ENCODE measurements around the gene WWC2.
"Not testable (repeated sequence)": the region's sequence is repeated elsewhere in the genome, so short reads cannot be mapped to it uniquely, and the experiment has no call there.

Gene WWC2

DNA sequence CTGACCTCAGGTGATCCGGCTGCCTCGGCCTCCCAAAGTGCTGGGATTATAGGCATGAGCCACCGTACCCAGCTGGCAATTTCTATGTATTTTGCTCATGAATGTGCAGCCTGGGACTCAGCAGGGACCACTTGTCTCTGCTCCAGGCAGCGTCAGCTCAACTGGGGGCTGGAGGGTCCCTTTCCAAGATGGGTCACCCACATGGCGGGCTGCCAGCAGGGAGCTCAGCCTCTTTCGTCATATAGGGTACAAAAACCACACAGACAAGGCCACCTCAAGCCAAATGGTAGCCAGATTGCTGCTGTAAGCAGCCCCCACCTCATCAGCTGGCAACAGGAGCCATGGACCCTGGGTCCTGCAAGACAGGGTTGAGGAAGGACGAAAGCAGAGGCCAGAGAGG is 225.6 kb downstream of the WWC2 start:
- no peak overlapping the region for H3K4me3 ChIP-seq (ENCODE audit: low read length, poor library complexity, severe bottlenecking)
- H3K9me3 ChIP-seq (ENCODE audit: insufficient read depth, low read depth, low read length), result no peaks in the 10 kb centered on the region
- no peaks in the 10 kb centered on the region for H4K20me1 ChIP-seq (ENCODE audit: insufficient read depth, low read length, poor library complexity, severe bottlenecking)
- H3K79me2 ChIP-seq (ENCODE audit: insufficient read depth, low read length), result no peaks in the 10 kb centered on the region
- no peaks in the 10 kb centered on the region for H3F3A ChIP-seq (ENCODE audit: low read depth)
- no peak overlapping the region for H2AFZ ChIP-seq (ENCODE audit: low read length)
- no peak overlapping the region for H3K4me2 ChIP-seq (ENCODE audit: low read depth, low read length, poor library complexity, severe bottlenecking)
- TF ChIP-seq EZH2phosphoT487 (IDR thresholded peaks at IDR 0.05; ENCODE audit: borderline replicate concordance) (no peak), CTCF (conservative IDR thresholded peaks at IDR 0.05; ENCODE audit: low read length) (no peak)
- H3K4me1 ChIP-seq (ENCODE audit: insufficient read depth, low read length, poor library complexity, severe bottlenecking), result no peaks in the 10 kb centered on the region
- no peaks in the 10 kb centered on the region for H3K36me3 ChIP-seq (ENCODE audit: insufficient read depth, low read length)
- H3K9me2 ChIP-seq (replicated peaks; ENCODE audit: low read depth, low read length), result no peaks in the 10 kb centered on the region
- H3K9ac ChIP-seq (ENCODE audit: low read depth, low read length, poor library complexity, severe bottlenecking), result no peak overlapping the region
- H3K27me3 ChIP-seq (ENCODE audit: insufficient read depth, low read length, poor library complexity, severe bottlenecking), result no peaks in the 10 kb centered on the region

- not testable (repeated sequence) for H3K4me2 ChIP-seq (ENCODE audit: low read depth, low read length, poor library complexity, severe bottlenecking); H3K9me2 ChIP-seq (replicated peaks; ENCODE audit: low read depth, low read length); H3K27me3 ChIP-seq (ENCODE audit: insufficient read depth, low read length, poor library complexity, severe bottlenecking); H3F3A ChIP-seq (ENCODE audit: low read depth); H3K36me3 ChIP-seq (ENCODE audit: insufficient read depth, low read length); H3K9ac ChIP-seq (ENCODE audit: low read depth, low read length, poor library complexity, severe bottlenecking); H3K4me3 ChIP-seq (ENCODE audit: low read length, poor library complexity, severe bottlenecking); H3K9me3 ChIP-seq (ENCODE audit: insufficient read depth, low read depth, low read length); H3K79me2 ChIP-seq (ENCODE audit: insufficient read depth, low read length); H3K4me1 ChIP-seq (ENCODE audit: insufficient read depth, low read length, poor library complexity, severe bottlenecking); H4K20me1 ChIP-seq (ENCODE audit: insufficient read depth, low read length, poor library complexity, severe bottlenecking); H2AFZ ChIP-seq (ENCODE audit: low read length)
These were observed 227.3 kb downstream of the WWC2 start for GRCh38 chr4:183326387-183326786.

- Histone ChIP-seq H3K4me2 (ENCODE audit: low read depth, low read length, poor library complexity, severe bottlenecking) (no peak overlapping the region), H4K20me1 (ENCODE audit: insufficient read depth, low read length, poor library complexity, severe bottlenecking) (no peaks in the 10 kb centered on the region), H3K9me2 (replicated peaks; ENCODE audit: low read depth, low read length) (no peaks in the 10 kb centered on the region), H3K4me3 (ENCODE audit: low read length, poor library complexity, severe bottlenecking) (no peak overlapping the region), H3K27me3 (ENCODE audit: insufficient read depth, low read length, poor library complexity, severe bottlenecking) (no peaks in the 10 kb centered on the region), H3F3A (ENCODE audit: low read depth) (no peaks in the 10 kb centered on the region), H2AFZ (ENCODE audit: low read length) (no peak overlapping the region), H3K79me2 (ENCODE audit: insufficient read depth, low read length) (no peaks in the 10 kb centered on the region), H3K9me3 (ENCODE audit: insufficient read depth, low read depth, low read length) (no peaks in the 10 kb centered on the region), H3K36me3 (ENCODE audit: insufficient read depth, low read length) (no peaks in the 10 kb centered on the region), H3K4me1 (ENCODE audit: insufficient read depth, low read length, poor library complexity, severe bottlenecking) (no peaks in the 10 kb centered on the region), H3K9ac (ENCODE audit: low read depth, low read length, poor library complexity, severe bottlenecking) (no peak overlapping the region)
- TF ChIP-seq CTCF (conservative IDR thresholded peaks at IDR 0.05; ENCODE audit: low read length) (no peak), EZH2phosphoT487 (IDR thresholded peaks at IDR 0.05; ENCODE audit: borderline replicate concordance) (no peak)
These were observed 227.8 kb downstream of the WWC2 start for GRCh38 chr4:183326853-183327252.

GRCh38 chr4:183327827-183328226 is 228.8 kb downstream of the WWC2 start:
- Histone ChIP-seq H3K36me3 (ENCODE audit: insufficient read depth, low read length) (no peaks in the 10 kb centered on the region), H3K79me2 (ENCODE audit: insufficient read depth, low read length) (no peaks in the 10 kb centered on the region), H3K27me3 (ENCODE audit: insufficient read depth, low read length, poor library complexity, severe bottlenecking) (no peaks in the 10 kb centered on the region), H3K9me3 (ENCODE audit: insufficient read depth, low read depth, low read length) (no peaks in the 10 kb centered on the region), H3K4me2 (ENCODE audit: low read depth, low read length, poor library complexity, severe bottlenecking) (no peak overlapping the region), H3K9me2 (replicated peaks; ENCODE audit: low read depth, low read length) (no peaks in the 10 kb centered on the region), H3K4me1 (ENCODE audit: insufficient read depth, low read length, poor library complexity, severe bottlenecking) (no peaks in the 10 kb centered on the region), H3F3A (ENCODE audit: low read depth) (no peaks in the 10 kb centered on the region), H4K20me1 (ENCODE audit: insufficient read depth, low read length, poor library complexity, severe bottlenecking) (no peaks in the 10 kb centered on the region), H3K9ac (ENCODE audit: low read depth, low read length, poor library complexity, severe bottlenecking) (no peak overlapping the region), H3K4me3 (ENCODE audit: low read length, poor library complexity, severe bottlenecking) (no peak overlapping the region), H2AFZ (ENCODE audit: low read length) (no peak overlapping the region)
- no peak for TF ChIP-seq EZH2phosphoT487 (IDR thresholded peaks at IDR 0.05; ENCODE audit: borderline replicate concordance)
- TF ChIP-seq CTCF (conservative IDR thresholded peaks at IDR 0.05; ENCODE audit: low read length), result no peak

All from Loucy (cell line).